ENCODE results near the gene SPECC1. TPM values are rescaled to one million over a fixed set of nuclear protein-coding genes. Genes with fewer than 3 reads are reported as not detected.

SPECC1 gene
- total and polyA plus RNA-seq, 2 donors (not counting 3 experiments of a cell fraction or from before 2014, with no cell fraction given), result 5.3 to 20.4 TPM

GRCh38 chr17:20008242-20009051 lies 712 bp upstream of the SPECC1 start:
- peak overlapping the region; percentile 96 for H2AFZ ChIP-seq (ENCODE audit: low read depth, low read length)
- ChIA-PET POLR2A (no interaction called here), CTCF (interaction anchor here (0.6 to 6.2 kb wide), 8 partner anchors 8 to 119 kb away, joined by 3 to 95 read pairs (median 4); partner anchors contain the start of gene AKAP10)
- peak overlapping the region; percentile 83 for H3K4me2 ChIP-seq (ENCODE audit: insufficient read depth, low read length)
- peaks cover 4% of the 10 kb centered on the region for H4K20me1 ChIP-seq (replicated peaks; ENCODE audit: control insufficient read depth, extremely low read depth, insufficient read depth, low read length)
- dilution Hi-C loops (cut with MboI; ENCODE audit: extremely low pct_ligation_motif_present, low sequenced_read_pairs), result no loop called here
- intact Hi-C loops (cut with micrococcal nuclease), result loop anchor here (1.0 to 5.0 kb wide), 3 partner anchors 16 to 141 kb away; partner anchors contain the start of gene ULK2
- H3K79me2 ChIP-seq (ENCODE audit: control insufficient read depth, insufficient read depth, low read length), result no peaks in the 10 kb centered on the region
- peaks cover 17 to 50% of the 10 kb centered on the region in 2 experiments for H3K27me3 ChIP-seq (ENCODE audit: control insufficient read depth in 2 of 2, insufficient read depth in 2 of 2, low read length in 2 of 2)
- DNase-seq (ENCODE audit: low read depth, low spot score), result no peak
- TF ChIP-seq EZH2 (IDR thresholded peaks at IDR 0.05; ENCODE audit: borderline replicate concordance, low read depth, low read length, severe bottlenecking), result no peak
- TF ChIP-seq FOS (IDR thresholded peaks at IDR 0.05; ENCODE audit: borderline replicate concordance, insufficient read depth, low read length), result no peak
- TF ChIP-seq MYC (IDR thresholded peaks at IDR 0.05; ENCODE audit: low read depth, low read length), result no peak
- no peak for TF ChIP-seq CTCF (IDR thresholded peaks at IDR 0.05; ENCODE audit: extremely low read depth in 1 of 2, insufficient read depth in 1 of 2, low read depth in 1 of 2, low read length in 2 of 2)
- TF ChIP-seq POLR2AphosphoS5 (IDR thresholded peaks at IDR 0.05; ENCODE audit: insufficient read depth, low read depth, low read length), result no peak
- no peak for TF ChIP-seq GATA2 (IDR thresholded peaks at IDR 0.05; ENCODE audit: insufficient read depth, insufficient read length, low read depth, low read length)
- no peak for TF ChIP-seq MAX (IDR thresholded peaks at IDR 0.05; ENCODE audit: insufficient read depth, insufficient read length)
- no peak for TF ChIP-seq JUN (IDR thresholded peaks at IDR 0.05; ENCODE audit: borderline replicate concordance, insufficient read depth, insufficient read length, low read depth)
- TF ChIP-seq POLR2A (IDR thresholded peaks at IDR 0.05; ENCODE audit: low read depth, low read length), result no peak
- no TSS peak for BruUV-seq (replicated peaks)
- H3K27ac ChIP-seq (ENCODE audit: insufficient read depth, low read depth, low read length), result no peak overlapping the region
- peak overlapping the region; percentile 34 to 59 (median 39) for H3K4me3 ChIP-seq (replicated peaks in 1 of 3; ENCODE audit: insufficient read depth in 1 of 3, low read depth in 1 of 3, low read length in 3 of 3)
- H3K36me3 ChIP-seq (ENCODE audit: control insufficient read depth in 2 of 2, extremely low read depth in 1 of 2, insufficient read depth in 2 of 2, low read length in 2 of 2), result no peaks in the 10 kb centered on the region
- no peak overlapping the region for H3K9ac ChIP-seq (replicated peaks; ENCODE audit: extremely low read depth, insufficient read depth, low read length)
- H3K9me3 ChIP-seq (replicated peaks; ENCODE audit: control insufficient read depth, insufficient read depth, low read length), result no peaks in the 10 kb centered on the region
- H3K9me1 ChIP-seq (replicated peaks; ENCODE audit: control insufficient read depth, extremely low read depth, insufficient read depth, low read length), result no peaks in the 10 kb centered on the region
- peaks cover 9% of the 10 kb centered on the region for H3K4me1 ChIP-seq (ENCODE audit: control insufficient read depth, extremely low read depth, insufficient read depth, low read length)
- no peak for FAIRE-seq
